HCT116 (cell line): Measurements from ENCODE around the gene RPTOR. TPM values are rescaled to one million over a fixed set of nuclear protein-coding genes. Genes with fewer than 3 reads are reported as not detected.

Experiments used
- ATAC-seq: fragments of 200-7000 bp; cut with Tn5 transposase; 2 replicates; pipeline ENCODE4 v1.9.1; 2020; ENCODE audit warnings: mild to moderate bottlenecking, moderate library complexity
- BruUV-seq: library from RNA; stranded (reverse); fragments of 400-500 nt; replicated peaks from 2 replicates; lab custom pipeline; 2021; lab: Mats Ljungman, UMichigan
- CTCF ChIA-PET: fragments of 300-600 bp; sonication (Branson Sonifier 250); formaldehyde crosslinking; loops from one replicate; lab custom pipeline; 2021; ENCODE audit warnings: antibody characterized with exemption; lab: Charles Lee
- POLR2A ChIA-PET: fragments of 300-600, 350-600 bp; sonication (Branson Sonifier 250); formaldehyde crosslinking; loops from one replicate; lab custom pipeline; 2021; ENCODE audit warnings: antibody characterized with exemption; lab: Charles Lee
- RAD21 ChIA-PET, 2 experiments: fragments of 300-600 bp; sonication (Branson Sonifier 250); formaldehyde crosslinking; loops; one replicate each; lab custom pipeline; 2023; ENCODE audit warnings: low total read pairs in 2 of 2; ENCODE audit not compliant: uncharacterized antibody in 2 of 2, unreplicated experiment in 2 of 2, low non-redundant PET in 1 of 2; lab: Charles Lee
- DNase-seq: peaks from one replicate; pipeline ENCODE4 v3.0.0-alpha.2; 2010; ENCODE audit warnings: low read depth, low spot score
- H2AFZ ChIP-seq: fragments of 200-600 bp; shearing (Covaris generic), sonication (generic); 2 replicates; pipeline ENCODE4 v1.6.1; 2017; ENCODE audit warnings: low read depth, mixed run types, mixed read lengths, antibody characterized with exemption, low read length; ENCODE audit not compliant: poor library complexity, severe bottlenecking
- H3K27ac ChIP-seq: 2 replicates; pipeline ENCODE4 v1.5.1; 2012; ENCODE audit warnings: low read depth, low read length
- H3K27me3 ChIP-seq: fragments of 200-600 bp; sonication (generic); 2 replicates; pipeline ENCODE4 v1.6.1; 2016; ENCODE audit warnings: mixed run types, low read length, mixed read lengths; ENCODE audit not compliant: insufficient read depth
- H3K36me3 ChIP-seq, 2 experiments: fragments of 200-500 bp in 1 of 2; fragments of 200-600 bp in 1 of 2; sonication (Bioruptor generic) in 1 of 2; sonication (generic) in 1 of 2; 2 replicates each; pipeline versions ENCODE4 v1.5.1 to v1.6.1; 2014 to 2016; ENCODE audit warnings: low read length in 2 of 2, inconsistent platforms in 1 of 2, mixed read lengths in 1 of 2, mixed run types in 1 of 2; ENCODE audit not compliant: insufficient read depth in 2 of 2, control insufficient read depth in 1 of 2
- H3K4me1 ChIP-seq, 2 experiments: fragments of 200-600 bp in 1 of 2; sonication (generic) in 1 of 2; 2 replicates each; pipeline versions ENCODE4 v1.5.1 to v1.6.1; 2012 to 2017; ENCODE audit warnings: low read length in 2 of 2, inconsistent platforms in 1 of 2, mild to moderate bottlenecking in 1 of 2, mixed read lengths in 1 of 2, mixed run types in 1 of 2, moderate library complexity in 1 of 2; ENCODE audit not compliant: insufficient read depth in 2 of 2, control insufficient read depth in 1 of 2
- H3K4me2 ChIP-seq: fragments of 200-600 bp; sonication (generic); 2 replicates; pipeline ENCODE4 v1.6.1; 2017; ENCODE audit warnings: mixed run types, low read length, mixed read lengths
- H3K4me3 ChIP-seq, 2 experiments: fragments of 200-600 bp in 1 of 2; sonication (generic) in 1 of 2; replicated peaks in 1 of 2; 2 replicates each; pipeline ENCODE4 v1.5.1; 2011 to 2016; ENCODE audit warnings: low read length in 2 of 2, control low read depth in 1 of 2, low read depth in 1 of 2, mild to moderate bottlenecking in 1 of 2, mixed read lengths in 1 of 2, mixed run types in 1 of 2
- H3K79me2 ChIP-seq: fragments of 200-600 bp; sonication (generic); 2 replicates; pipeline ENCODE4 v1.6.1; 2017; ENCODE audit warnings: mild to moderate bottlenecking, mixed run types, low read length, moderate library complexity, mixed read lengths; ENCODE audit not compliant: insufficient read depth
- H3K9ac ChIP-seq: fragments of 200-600 bp; sonication (generic); 2 replicates; pipeline ENCODE4 v1.6.1; 2016; ENCODE audit warnings: low read length, mixed read lengths
- H3K9me2 ChIP-seq: fragments of 200-600 bp; sonication (generic), shearing (Covaris generic); 2 replicates; pipeline ENCODE4 v1.6.1; 2017; ENCODE audit warnings: mixed run types, mild to moderate bottlenecking, moderate library complexity; ENCODE audit not compliant: insufficient read depth
- H3K9me3 ChIP-seq, 2 experiments: fragments of 200-500 bp in 1 of 2; fragments of 200-600 bp in 1 of 2; sonication (Bioruptor generic) in 1 of 2; sonication (generic) in 1 of 2; 2 replicates each; pipeline ENCODE4 v1.6.1; 2014 to 2017; ENCODE audit warnings: low read length in 2 of 2, mixed read lengths in 2 of 2, inconsistent platforms in 1 of 2, low read depth in 1 of 2, mild to moderate bottlenecking in 1 of 2, mixed run types in 1 of 2, moderate library complexity in 1 of 2; ENCODE audit not compliant: control insufficient read depth in 1 of 2, insufficient read depth in 1 of 2
- H4K20me1 ChIP-seq: fragments of 200-600 bp; sonication (generic), shearing (Covaris generic); 2 replicates; pipeline ENCODE4 v1.6.1; 2017; ENCODE audit warnings: mixed run types, mild to moderate bottlenecking, moderate library complexity; ENCODE audit not compliant: insufficient read depth
- CEBPB ChIP-seq: IDR thresholded peaks from 2 replicates; pipeline ENCODE4 v1.6.1; 2012; ENCODE audit warnings: low read depth
- EGR1 ChIP-seq: IDR thresholded peaks from 2 replicates; pipeline ENCODE4 v1.6.1; 2012; ENCODE audit warnings: low read depth
- ELF1 ChIP-seq: IDR thresholded peaks from 2 replicates; pipeline ENCODE4 v1.6.1; 2012; ENCODE audit warnings: low read depth, borderline replicate concordance
- EZH2 ChIP-seq: fragments of 200-600 bp; sonication (generic); IDR thresholded peaks from 2 replicates; pipeline ENCODE4 v1.6.1; 2017; ENCODE audit warnings: antibody characterized with exemption, mixed run types
- EZH2phosphoT487 ChIP-seq: fragments of 200-600 bp; IDR thresholded peaks from 2 replicates; pipeline ENCODE4 v1.6.1; 2018; ENCODE audit warnings: antibody characterized with exemption, borderline replicate concordance
- FOSL1 ChIP-seq: IDR thresholded peaks from 2 replicates; pipeline ENCODE4 v1.6.1; 2012; ENCODE audit warnings: low read depth
- JUND ChIP-seq: IDR thresholded peaks from 2 replicates; pipeline ENCODE4 v1.6.1; 2012
- POLR2A ChIP-seq: IDR thresholded peaks from 2 replicates; pipeline ENCODE4 v1.7.0; 2011; ENCODE audit warnings: borderline replicate concordance; ENCODE audit not compliant: insufficient read depth, insufficient read length; ENCODE audit errors: extremely low read depth
- POLR2AphosphoS5 ChIP-seq: IDR thresholded peaks from 2 replicates; pipeline ENCODE4 v1.6.1; 2011; ENCODE audit warnings: mild to moderate bottlenecking, low read depth, low read length, moderate library complexity
- SIN3A ChIP-seq: IDR thresholded peaks from 2 replicates; pipeline ENCODE4 v1.6.1; 2012; ENCODE audit warnings: low read depth
- SP1 ChIP-seq: IDR thresholded peaks from 2 replicates; pipeline ENCODE4 v1.6.1; 2012; ENCODE audit warnings: low read depth
- SRF ChIP-seq: IDR thresholded peaks from 2 replicates; pipeline ENCODE4 v1.6.1; 2012; ENCODE audit warnings: low read depth
- YY1 ChIP-seq: IDR thresholded peaks from 2 replicates; pipeline ENCODE4 v1.6.1; 2011; ENCODE audit warnings: low read length, low read depth, moderate library complexity, mild to moderate bottlenecking; ENCODE audit not compliant: insufficient replicate concordance; ENCODE audit errors: extremely low read depth
- ZFX ChIP-seq: fragments of 450-650 bp; IDR thresholded peaks from 2 replicates; pipeline ENCODE4 v1.6.1; 2017
- ZNF274 ChIP-seq: fragments of 200-500 bp; sonication (Bioruptor generic); IDR thresholded peaks from 2 replicates; pipeline ENCODE4 v1.6.1; 2014; ENCODE audit warnings: mild to moderate bottlenecking, low read depth, low read length, inconsistent platforms
- intact Hi-C: fragments of 100-400 bp; cut with micrococcal nuclease; formaldehyde crosslinking; loops from 2 replicates; pipeline ENCODE4 v1.10.0; 2022
- total RNA-seq: library from RNA; stranded (reverse); gene quantifications from one replicate; pipeline ENCODE4 v1.2.1, GENCODE V29; 2021; ENCODE audit not compliant: unreplicated experiment
- TF ChIP-seq, protein P1 (sequence below): IDR thresholded peaks from 2 replicates; pipeline ENCODE4 v1.6.1; 2011; ENCODE audit warnings: mild to moderate bottlenecking, low read length, moderate library complexity; ENCODE audit not compliant: insufficient replicate concordance; ENCODE audit errors: extremely low read depth
- TF ChIP-seq, protein P2 (sequence below): IDR thresholded peaks from 2 replicates; pipeline ENCODE4 v1.6.1; 2012
- TF ChIP-seq, protein P3 (sequence below): IDR thresholded peaks from 2 replicates; pipeline ENCODE4 v1.6.1; 2012; ENCODE audit warnings: low read depth

The RPTOR gene
- total RNA-seq, 1 experiment from 2014 or later, result 69.5 TPM

DNA sequence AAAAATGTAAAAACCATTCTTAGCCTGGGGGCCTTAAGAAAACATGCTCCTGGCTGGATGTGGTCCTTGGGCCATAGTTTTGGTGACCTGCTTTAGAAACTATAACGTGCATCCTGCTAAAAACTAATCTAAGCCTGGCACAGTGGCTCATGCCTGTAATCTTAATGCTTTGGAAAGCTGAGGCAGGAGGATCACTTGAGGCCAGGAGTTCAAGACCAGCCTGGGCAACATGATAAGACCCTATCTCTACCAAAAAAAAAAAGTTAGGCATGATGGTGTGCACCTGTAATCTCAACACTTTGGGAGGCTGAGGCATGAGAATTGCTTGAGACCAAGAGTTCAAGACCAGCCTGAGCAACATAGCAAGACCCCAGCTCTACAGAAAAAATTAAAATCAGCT lies 263.2 kb downstream of the RPTOR start:
- peaks cover 0 to 7% of the 10 kb centered on the region in 2 experiments; a peak in 1 of 4 replicates for H3K36me3 ChIP-seq
- H3K79me2 ChIP-seq, result peaks cover 4% of the 10 kb centered on the region; the same call in 1 of the 2 replicates
- TF ChIP-seq FOSL1 (no peak), CEBPB (no peak), SIN3A (no peak), EZH2phosphoT487 (no peak), SP1 (no peak), ZFX (no peak), POLR2AphosphoS5 (no peak), EGR1 (no peak), JUND (no peak), ZNF274 (no peak), POLR2A (no peak), ELF1 (no peak), YY1 (no peak), EZH2 (no peak), SRF (no peak)
- TF ChIP-seq, protein P1, sequence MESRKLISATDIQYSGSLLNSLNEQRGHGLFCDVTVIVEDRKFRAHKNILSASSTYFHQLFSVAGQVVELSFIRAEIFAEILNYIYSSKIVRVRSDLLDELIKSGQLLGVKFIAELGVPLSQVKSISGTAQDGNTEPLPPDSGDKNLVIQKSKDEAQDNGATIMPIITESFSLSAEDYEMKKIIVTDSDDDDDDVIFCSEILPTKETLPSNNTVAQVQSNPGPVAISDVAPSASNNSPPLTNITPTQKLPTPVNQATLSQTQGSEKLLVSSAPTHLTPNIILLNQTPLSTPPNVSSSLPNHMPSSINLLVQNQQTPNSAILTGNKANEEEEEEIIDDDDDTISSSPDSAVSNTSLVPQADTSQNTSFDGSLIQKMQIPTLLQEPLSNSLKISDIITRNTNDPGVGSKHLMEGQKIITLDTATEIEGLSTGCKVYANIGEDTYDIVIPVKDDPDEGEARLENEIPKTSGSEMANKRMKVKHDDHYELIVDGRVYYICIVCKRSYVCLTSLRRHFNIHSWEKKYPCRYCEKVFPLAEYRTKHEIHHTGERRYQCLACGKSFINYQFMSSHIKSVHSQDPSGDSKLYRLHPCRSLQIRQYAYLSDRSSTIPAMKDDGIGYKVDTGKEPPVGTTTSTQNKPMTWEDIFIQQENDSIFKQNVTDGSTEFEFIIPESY, result no peak
- TF ChIP-seq, protein P2, sequence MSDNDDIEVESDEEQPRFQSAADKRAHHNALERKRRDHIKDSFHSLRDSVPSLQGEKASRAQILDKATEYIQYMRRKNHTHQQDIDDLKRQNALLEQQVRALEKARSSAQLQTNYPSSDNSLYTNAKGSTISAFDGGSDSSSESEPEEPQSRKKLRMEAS, result no peak
- TF ChIP-seq, protein P3, sequence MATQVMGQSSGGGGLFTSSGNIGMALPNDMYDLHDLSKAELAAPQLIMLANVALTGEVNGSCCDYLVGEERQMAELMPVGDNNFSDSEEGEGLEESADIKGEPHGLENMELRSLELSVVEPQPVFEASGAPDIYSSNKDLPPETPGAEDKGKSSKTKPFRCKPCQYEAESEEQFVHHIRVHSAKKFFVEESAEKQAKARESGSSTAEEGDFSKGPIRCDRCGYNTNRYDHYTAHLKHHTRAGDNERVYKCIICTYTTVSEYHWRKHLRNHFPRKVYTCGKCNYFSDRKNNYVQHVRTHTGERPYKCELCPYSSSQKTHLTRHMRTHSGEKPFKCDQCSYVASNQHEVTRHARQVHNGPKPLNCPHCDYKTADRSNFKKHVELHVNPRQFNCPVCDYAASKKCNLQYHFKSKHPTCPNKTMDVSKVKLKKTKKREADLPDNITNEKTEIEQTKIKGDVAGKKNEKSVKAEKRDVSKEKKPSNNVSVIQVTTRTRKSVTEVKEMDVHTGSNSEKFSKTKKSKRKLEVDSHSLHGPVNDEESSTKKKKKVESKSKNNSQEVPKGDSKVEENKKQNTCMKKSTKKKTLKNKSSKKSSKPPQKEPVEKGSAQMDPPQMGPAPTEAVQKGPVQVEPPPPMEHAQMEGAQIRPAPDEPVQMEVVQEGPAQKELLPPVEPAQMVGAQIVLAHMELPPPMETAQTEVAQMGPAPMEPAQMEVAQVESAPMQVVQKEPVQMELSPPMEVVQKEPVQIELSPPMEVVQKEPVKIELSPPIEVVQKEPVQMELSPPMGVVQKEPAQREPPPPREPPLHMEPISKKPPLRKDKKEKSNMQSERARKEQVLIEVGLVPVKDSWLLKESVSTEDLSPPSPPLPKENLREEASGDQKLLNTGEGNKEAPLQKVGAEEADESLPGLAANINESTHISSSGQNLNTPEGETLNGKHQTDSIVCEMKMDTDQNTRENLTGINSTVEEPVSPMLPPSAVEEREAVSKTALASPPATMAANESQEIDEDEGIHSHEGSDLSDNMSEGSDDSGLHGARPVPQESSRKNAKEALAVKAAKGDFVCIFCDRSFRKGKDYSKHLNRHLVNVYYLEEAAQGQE, result no peak
- RAD21 ChIA-PET, result no interaction called here
- CTCF ChIA-PET, result no interaction called here
- no peaks in the 10 kb centered on the region for H3K9me2 ChIP-seq
- no peak overlapping the region for H3K9ac ChIP-seq
- no peaks in the 10 kb centered on the region for H4K20me1 ChIP-seq
- BruUV-seq, result no TSS peak
- H3K4me1 ChIP-seq, result peaks cover 0 to 9% of the 10 kb centered on the region in 2 experiments; a peak in 1 of 4 replicates
- H2AFZ ChIP-seq, result no peak overlapping the region
- no peak overlapping the region for H3K4me3 ChIP-seq
- H3K4me2 ChIP-seq, result no peak overlapping the region
- intact Hi-C loops, result no loop called here
- peaks cover 5 to 9% of the 10 kb centered on the region in 2 experiments; a peak in 3 of 4 replicates for H3K9me3 ChIP-seq
- H3K27me3 ChIP-seq, result no peaks in the 10 kb centered on the region
- H3K27ac ChIP-seq, result no peak overlapping the region
- POLR2A ChIA-PET, result no interaction called here
- DNase-seq, result no peak
- no peak for ATAC-seq
